Stimulated activated CD8-positive, alpha-beta memory T cell treated with anti-CD3 and anti-CD28 coated beads, Interleukin-4, amount 100 ng/mL, for 4 hours (primary cell): ENCODE results near the gene TECPR2.

Source experiments
- DNase-seq, 2 donors: peaks; one replicate each; pipeline ENCODE4 v3.0.0-alpha.2; 2020; ENCODE audit warnings: low read depth in 2 of 2, low spot score in 1 of 2

TECPR2 gene

GRCh38 chr14:102371361-102371760, 8.6 kb downstream of the TECPR2 start:
- no peak for DNase-seq

- no peak for DNase-seq
Observed at GRCh38 chr14:102373110-102373509, 10.4 kb downstream of the TECPR2 start.

GRCh38 chr14:102374264-102374663, 11.5 kb downstream of the TECPR2 start:
- DNase-seq: no peak

GRCh38 chr14:102375119-102375518, 12.4 kb downstream of the TECPR2 start:
- DNase-seq: no peak

GRCh38 chr14:102377696-102378095, 15.0 kb downstream of the TECPR2 start:
- DNase-seq: no peak

GRCh38 chr14:102378830-102379229, 16.1 kb downstream of the TECPR2 start:
- DNase-seq: no peak

- no peak for DNase-seq
Observed at GRCh38 chr14:102387086-102387485, 24.3 kb downstream of the TECPR2 start.

- no peak for DNase-seq
Observed at GRCh38 chr14:102389246-102389645, 26.5 kb downstream of the TECPR2 start.

GRCh38 chr14:102390064-102390855, 27.5 kb downstream of the TECPR2 start:
- no peak for DNase-seq

GRCh38 chr14:102392506-102392905, 29.8 kb downstream of the TECPR2 start:
- DNase-seq: no peak

- no peak for DNase-seq
Observed at GRCh38 chr14:102394717-102395375, 32.1 kb downstream of the TECPR2 start.

GRCh38 chr14:102396521-102396920, 33.8 kb downstream of the TECPR2 start:
- DNase-seq: no peak

- DNase-seq: no peak
Observed at GRCh38 chr14:102403028-102403427, 40.3 kb downstream of the TECPR2 start.

- DNase-seq: no peak
Observed at GRCh38 chr14:102407258-102407657, 44.5 kb downstream of the TECPR2 start.

GRCh38 chr14:102408724-102409123, 46.0 kb downstream of the TECPR2 start:
- DNase-seq: no peak

GRCh38 chr14:102415671-102416070, 52.9 kb downstream of the TECPR2 start:
- no peak for DNase-seq

GRCh38 chr14:102417001-102417431, 54.3 kb downstream of the TECPR2 start:
- no peak for DNase-seq

- no peak for DNase-seq
Observed at GRCh38 chr14:102417646-102418045, 54.9 kb downstream of the TECPR2 start.

GRCh38 chr14:102418169-102418852, 55.6 kb downstream of the TECPR2 start:
- DNase-seq: no peak

- DNase-seq: no peak
Observed at GRCh38 chr14:102418853-102419240, 56.1 kb downstream of the TECPR2 start.

GRCh38 chr14:102419276-102419675, 56.5 kb downstream of the TECPR2 start:
- no peak for DNase-seq

- no peak for DNase-seq
Observed at GRCh38 chr14:102419716-102420115, 57.0 kb downstream of the TECPR2 start.
